ENCODE results near the gene NF1.
"Not testable (repeated sequence)": the region's sequence is repeated elsewhere in the genome, so short reads cannot be mapped to it uniquely, and the experiment has no call there.

NF1 gene

DNA sequence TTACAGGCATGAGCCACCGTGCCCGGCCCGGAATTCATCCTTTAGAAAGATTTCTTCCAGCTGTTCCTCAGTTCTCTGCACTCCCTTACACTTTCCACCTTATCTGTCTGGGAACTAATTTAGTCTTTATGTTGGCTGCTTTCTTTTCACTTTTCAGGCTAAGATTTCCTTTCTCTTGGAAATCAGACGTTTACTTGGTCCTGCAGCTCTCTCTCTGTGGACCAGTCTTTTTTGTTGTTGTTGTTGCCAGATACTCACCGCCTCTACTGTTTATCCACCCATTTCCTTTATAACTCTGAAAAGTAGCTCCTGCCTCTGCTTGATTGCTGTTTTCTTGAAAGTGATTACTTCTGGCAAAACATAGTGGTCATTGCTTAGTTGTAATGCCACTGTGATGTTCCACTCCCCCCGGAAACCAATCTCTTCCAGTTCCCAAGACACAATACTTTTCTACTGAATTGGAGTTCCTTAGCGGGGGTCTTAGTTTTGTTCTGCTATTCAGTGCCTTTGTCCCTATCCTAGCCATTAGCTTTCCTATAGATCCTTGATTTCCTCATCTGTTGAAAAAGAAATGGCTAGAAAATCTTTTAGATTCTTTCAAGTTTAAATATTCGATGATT, 6.2 kb downstream of the NF1 start:
- no peaks in the 10 kb centered on the region for H3K9me3 ChIP-seq (ENCODE audit: control insufficient read depth, low read length)
- no peaks in the 10 kb centered on the region for H3K27me3 ChIP-seq (ENCODE audit: control insufficient read depth, insufficient read depth, low read length, poor library complexity, severe bottlenecking)
- 64 to 65% methylated on average over 8 of the region's 8 CpGs for WGBS, 2 experiments
- no peak overlapping the region for H3K4me3 ChIP-seq (ENCODE audit: insufficient read depth, low read depth, low read length)
- peak overlapping the region; percentile 41 for H3K27ac ChIP-seq (ENCODE audit: insufficient read depth, low read depth, low read length, poor library complexity, severe bottlenecking)
- H3K36me3 ChIP-seq (ENCODE audit: control insufficient read depth, insufficient read depth, low read length): no peaks in the 10 kb centered on the region
- peaks cover 13% of the 10 kb centered on the region for H3K4me1 ChIP-seq (ENCODE audit: control insufficient read depth, insufficient read depth, low read length)

DNA sequence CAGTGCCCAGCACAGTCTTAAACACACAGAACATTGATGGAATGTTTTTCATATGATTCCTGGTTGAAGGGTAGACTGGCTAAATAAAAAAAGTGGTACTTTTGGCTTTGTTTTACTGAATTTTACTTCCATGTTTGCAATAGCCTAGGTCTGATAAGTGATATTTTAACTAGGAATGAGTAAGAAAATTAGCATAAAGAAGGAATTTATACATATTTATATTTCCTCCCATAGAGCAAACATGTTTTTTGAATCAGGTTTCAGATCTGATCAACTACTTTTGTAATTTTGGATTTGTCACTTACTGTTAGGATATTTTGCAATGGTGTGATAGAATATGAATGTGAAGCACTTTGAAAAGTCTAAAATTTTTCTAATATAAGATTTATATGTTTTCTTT, 7.2 kb downstream of the NF1 start:
- peaks cover 13% of the 10 kb centered on the region for H3K4me1 ChIP-seq (ENCODE audit: control insufficient read depth, insufficient read depth, low read length)
- H3K27me3 ChIP-seq (ENCODE audit: control insufficient read depth, insufficient read depth, low read length, poor library complexity, severe bottlenecking): no peaks in the 10 kb centered on the region
- no peak overlapping the region for H3K4me3 ChIP-seq (ENCODE audit: insufficient read depth, low read depth, low read length)
- no peaks in the 10 kb centered on the region for H3K36me3 ChIP-seq (ENCODE audit: control insufficient read depth, insufficient read depth, low read length)
- H3K27ac ChIP-seq (ENCODE audit: insufficient read depth, low read depth, low read length, poor library complexity, severe bottlenecking): peak overlapping the region; percentile 41
- H3K9me3 ChIP-seq (ENCODE audit: control insufficient read depth, low read length): no peaks in the 10 kb centered on the region

DNA sequence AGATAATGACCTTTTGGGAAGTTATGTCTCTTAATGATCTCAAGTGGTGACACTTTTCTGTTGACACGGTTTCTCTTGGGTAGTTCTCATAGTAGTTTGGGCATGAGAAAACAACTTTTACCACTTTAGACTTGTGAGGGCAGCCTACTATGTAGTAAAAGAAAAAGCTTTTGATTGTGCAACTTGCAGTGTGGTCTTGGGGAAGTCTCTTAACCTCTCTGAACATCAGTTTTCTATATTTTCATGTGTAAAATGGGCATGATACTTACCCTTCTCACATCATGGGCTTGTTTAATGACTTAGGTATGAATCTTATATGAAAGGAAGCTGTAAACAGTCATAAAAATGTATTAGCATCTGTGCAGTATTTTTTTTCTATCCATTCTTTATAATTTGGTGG, 11.2 kb downstream of the NF1 start:
- no peaks in the 10 kb centered on the region for H3K36me3 ChIP-seq (ENCODE audit: control insufficient read depth, insufficient read depth, low read length)
- H3K27me3 ChIP-seq (ENCODE audit: control insufficient read depth, insufficient read depth, low read length, poor library complexity, severe bottlenecking): no peaks in the 10 kb centered on the region
- WGBS, 2 experiments: 92 to 100% methylated on average over 1 of the region's 1 CpG

DNA sequence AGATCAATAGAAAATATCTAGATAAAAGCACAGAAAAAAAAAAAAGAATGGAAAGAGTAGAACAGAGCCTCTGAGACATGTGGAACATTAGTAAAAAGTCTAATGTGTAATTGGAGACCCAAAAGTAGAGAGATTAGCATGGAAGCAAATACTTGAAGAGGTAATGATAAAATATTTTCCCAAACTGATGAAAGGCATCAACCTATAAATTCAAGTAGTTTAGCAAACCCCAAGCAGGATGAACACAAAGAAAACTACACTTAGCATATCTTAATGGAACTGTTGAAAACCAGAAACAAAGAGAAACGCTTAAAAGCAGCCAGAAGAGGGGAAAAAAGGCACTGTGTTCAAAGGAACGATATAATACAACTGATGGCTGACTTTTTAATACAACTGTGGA, 16.4 kb downstream of the NF1 start:
- 40 to 53% methylated on average over 2 of the region's 2 CpGs for WGBS, 2 experiments
- Histone ChIP-seq H3K36me3 (ENCODE audit: control insufficient read depth, insufficient read depth, low read length) (no peaks in the 10 kb centered on the region), H3K27ac (ENCODE audit: insufficient read depth, low read depth, low read length, poor library complexity, severe bottlenecking) (no peak overlapping the region), H3K4me1 (ENCODE audit: control insufficient read depth, insufficient read depth, low read length) (peaks cover 18% of the 10 kb centered on the region), H3K9me3 (ENCODE audit: control insufficient read depth, low read length) (no peaks in the 10 kb centered on the region), H3K27me3 (ENCODE audit: control insufficient read depth, insufficient read depth, low read length, poor library complexity, severe bottlenecking) (no peaks in the 10 kb centered on the region), H3K4me3 (ENCODE audit: insufficient read depth, low read depth, low read length) (no peak overlapping the region)

More for the DNA sequence above, 11.2 kb downstream of the NF1 start:
- Histone ChIP-seq H3K9me3 (ENCODE audit: control insufficient read depth, low read length) (no peaks in the 10 kb centered on the region), H3K4me1 (ENCODE audit: control insufficient read depth, insufficient read depth, low read length) (peaks cover 21% of the 10 kb centered on the region), H3K4me3 (ENCODE audit: insufficient read depth, low read depth, low read length) (no peak overlapping the region), H3K27ac (ENCODE audit: insufficient read depth, low read depth, low read length, poor library complexity, severe bottlenecking) (no peak overlapping the region)

DNA sequence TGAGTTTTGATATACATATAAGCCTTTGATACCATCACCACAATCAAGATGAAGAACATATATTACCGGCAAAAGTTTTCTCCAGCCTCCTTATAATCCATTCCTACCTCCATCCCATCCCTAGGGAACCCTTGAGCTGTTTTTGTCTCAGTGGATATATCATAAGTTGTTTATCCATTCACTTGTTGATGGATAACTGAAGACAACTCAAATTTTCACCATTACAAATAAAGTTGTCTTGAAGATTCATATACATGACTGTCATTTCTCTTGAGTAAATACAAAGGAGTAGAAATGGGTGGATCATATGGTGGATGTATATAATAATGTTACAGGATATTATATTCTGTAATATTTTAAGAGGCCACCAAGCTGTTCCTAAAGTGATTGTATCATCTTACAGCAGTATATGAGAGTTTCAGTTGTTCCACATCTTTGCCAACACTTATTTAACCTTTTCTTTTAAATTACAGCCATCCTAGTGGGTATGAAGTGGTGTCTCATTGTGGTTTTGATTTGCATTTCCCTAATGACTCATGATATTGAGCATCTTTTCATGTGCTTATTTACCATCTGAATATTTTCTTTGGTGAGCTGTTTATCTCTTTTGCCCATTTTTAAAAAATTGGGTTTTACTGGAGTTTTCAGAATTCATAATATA, 17.4 kb downstream of the NF1 start:
- WGBS, 2 experiments: 100% methylated on average over 1 of the region's 1 CpG; no CpG with 5 or more reads in 1 of the 2 experiments

DNA sequence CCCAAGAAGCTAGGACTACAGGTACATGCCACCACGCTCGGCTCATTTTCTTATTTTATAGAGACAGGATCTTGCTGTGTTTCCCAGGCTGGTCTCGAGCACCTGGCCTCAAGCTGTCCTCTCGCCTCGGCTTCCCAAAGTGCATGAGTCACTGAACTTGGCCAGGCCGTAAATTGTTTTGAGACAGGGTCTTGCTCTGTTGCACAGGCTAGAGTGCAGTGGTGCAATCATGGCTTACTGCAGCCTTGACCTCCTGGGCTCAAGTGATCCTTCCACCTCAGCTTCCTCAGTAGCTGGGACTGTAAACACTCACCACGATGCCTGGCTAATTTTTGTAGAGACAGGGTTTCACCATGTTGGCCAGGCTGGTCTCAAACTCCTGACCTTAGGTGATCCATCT, 18.6 kb downstream of the NF1 start:
- H3K36me3 ChIP-seq (ENCODE audit: control insufficient read depth, insufficient read depth, low read length); H3K27me3 ChIP-seq (ENCODE audit: control insufficient read depth, insufficient read depth, low read length, poor library complexity, severe bottlenecking); H3K9me3 ChIP-seq (ENCODE audit: control insufficient read depth, low read length); H3K27ac ChIP-seq (ENCODE audit: insufficient read depth, low read depth, low read length, poor library complexity, severe bottlenecking); H3K4me3 ChIP-seq (ENCODE audit: insufficient read depth, low read depth, low read length): not testable (repeated sequence)
- H3K4me1 ChIP-seq (ENCODE audit: control insufficient read depth, insufficient read depth, low read length): peaks cover 18% of the 10 kb centered on the region
- WGBS, 2 experiments: 82 to 89% methylated on average over 7 of the region's 7 CpGs

More for the DNA sequence above, 17.4 kb downstream of the NF1 start:
- Histone ChIP-seq H3K36me3 (ENCODE audit: control insufficient read depth, insufficient read depth, low read length) (no peaks in the 10 kb centered on the region), H3K4me3 (ENCODE audit: insufficient read depth, low read depth, low read length) (no peak overlapping the region), H3K27me3 (ENCODE audit: control insufficient read depth, insufficient read depth, low read length, poor library complexity, severe bottlenecking) (no peaks in the 10 kb centered on the region), H3K27ac (ENCODE audit: insufficient read depth, low read depth, low read length, poor library complexity, severe bottlenecking) (no peak overlapping the region), H3K9me3 (ENCODE audit: control insufficient read depth, low read length) (no peaks in the 10 kb centered on the region), H3K4me1 (ENCODE audit: control insufficient read depth, insufficient read depth, low read length) (peaks cover 18% of the 10 kb centered on the region)

DNA sequence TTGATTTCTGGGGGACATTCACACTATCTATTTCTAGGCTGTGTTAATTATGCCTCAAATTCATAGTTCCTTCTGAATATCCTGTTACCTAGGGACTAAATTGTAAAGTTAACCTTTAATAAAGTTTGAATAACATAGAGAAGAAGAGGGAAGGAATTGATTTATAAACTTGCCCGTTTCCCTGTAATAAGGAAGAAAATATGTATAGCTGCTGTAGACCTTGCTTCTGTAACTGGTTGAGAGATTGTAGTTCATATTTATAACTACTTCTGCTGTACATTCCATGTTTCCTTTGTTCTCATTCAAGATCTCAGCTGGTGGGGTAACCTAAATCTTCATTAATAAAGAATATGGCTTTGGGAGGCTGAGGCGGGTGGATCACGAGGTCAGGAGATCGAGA, 19.2 kb downstream of the NF1 start:
- no peaks in the 10 kb centered on the region for H3K9me3 ChIP-seq (ENCODE audit: control insufficient read depth, low read length)
- H3K27me3 ChIP-seq (ENCODE audit: control insufficient read depth, insufficient read depth, low read length, poor library complexity, severe bottlenecking): no peaks in the 10 kb centered on the region
- no peaks in the 10 kb centered on the region for H3K36me3 ChIP-seq (ENCODE audit: control insufficient read depth, insufficient read depth, low read length)
- H3K4me3 ChIP-seq (ENCODE audit: insufficient read depth, low read depth, low read length): no peak overlapping the region
- peaks cover 18% of the 10 kb centered on the region for H3K4me1 ChIP-seq (ENCODE audit: control insufficient read depth, insufficient read depth, low read length)
- no peak overlapping the region for H3K27ac ChIP-seq (ENCODE audit: insufficient read depth, low read depth, low read length, poor library complexity, severe bottlenecking)
- WGBS, 2 experiments: 95 to 100% methylated on average over 4 of the region's 4 CpGs

DNA sequence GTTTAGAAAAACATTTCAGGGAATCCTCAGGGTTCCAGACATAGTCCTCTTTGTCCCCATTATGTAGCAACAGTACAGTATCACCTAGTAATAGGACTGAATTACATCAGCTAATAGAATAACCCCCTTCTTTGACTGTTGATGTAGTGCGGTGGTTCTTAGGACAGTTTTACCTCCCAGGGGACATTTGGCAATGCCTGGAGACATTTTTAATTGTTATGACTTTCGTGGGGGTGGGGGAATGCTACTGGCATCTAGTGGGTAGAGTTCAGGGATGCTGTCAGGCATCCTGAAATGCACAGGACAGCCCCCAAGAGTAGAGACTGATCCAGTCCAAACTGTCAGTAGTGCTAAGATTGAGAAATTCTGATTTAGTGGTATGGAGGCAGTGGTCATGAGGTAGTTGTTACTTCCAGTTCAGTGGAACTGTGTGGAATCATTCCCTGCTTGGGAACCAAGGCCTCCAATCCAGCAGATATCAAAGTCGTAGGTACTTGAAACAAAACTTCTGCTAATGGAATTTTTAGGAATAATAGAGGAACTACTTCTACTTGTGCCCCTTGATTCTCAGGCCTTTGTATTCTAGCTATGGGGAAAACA, 20.3 kb downstream of the NF1 start:
- 94 to 99% methylated on average over 3 of the region's 3 CpGs for WGBS, 2 experiments

DNA sequence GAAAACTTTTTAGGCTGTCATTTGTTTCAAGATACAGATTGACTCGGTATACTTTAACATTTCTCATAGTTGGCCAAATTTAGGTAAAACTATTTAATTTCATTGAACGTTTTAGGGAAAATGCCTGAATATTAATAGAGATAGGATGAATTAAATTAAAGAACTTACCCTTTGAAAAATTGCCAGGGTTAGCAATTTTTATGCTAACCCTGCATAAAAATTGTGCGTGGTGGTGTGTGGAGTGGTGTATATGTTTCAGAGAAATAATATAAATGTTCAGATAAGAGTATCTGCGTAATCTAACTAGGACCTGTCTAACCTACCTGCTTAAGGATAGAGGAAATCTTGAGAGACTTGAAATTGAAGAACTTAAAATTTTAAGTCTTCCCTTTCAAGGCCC, 21.4 kb downstream of the NF1 start:
- H3K36me3 ChIP-seq (ENCODE audit: control insufficient read depth, insufficient read depth, low read length): no peaks in the 10 kb centered on the region
- no peaks in the 10 kb centered on the region for H3K27me3 ChIP-seq (ENCODE audit: control insufficient read depth, insufficient read depth, low read length, poor library complexity, severe bottlenecking)
- H3K4me1 ChIP-seq (ENCODE audit: control insufficient read depth, insufficient read depth, low read length): peaks cover 5% of the 10 kb centered on the region
- H3K4me3 ChIP-seq (ENCODE audit: insufficient read depth, low read depth, low read length): no peak overlapping the region
- no peaks in the 10 kb centered on the region for H3K9me3 ChIP-seq (ENCODE audit: control insufficient read depth, low read length)
- no peak overlapping the region for H3K27ac ChIP-seq (ENCODE audit: insufficient read depth, low read depth, low read length, poor library complexity, severe bottlenecking)
- WGBS, 2 experiments: 94 to 96% methylated on average over 2 to 4 of the region's 4 CpGs

More for the DNA sequence above, 20.3 kb downstream of the NF1 start:
- peaks cover 13% of the 10 kb centered on the region for H3K4me1 ChIP-seq (ENCODE audit: control insufficient read depth, insufficient read depth, low read length)
- H3K27me3 ChIP-seq (ENCODE audit: control insufficient read depth, insufficient read depth, low read length, poor library complexity, severe bottlenecking): no peaks in the 10 kb centered on the region
- H3K27ac ChIP-seq (ENCODE audit: insufficient read depth, low read depth, low read length, poor library complexity, severe bottlenecking): no peak overlapping the region
- no peaks in the 10 kb centered on the region for H3K36me3 ChIP-seq (ENCODE audit: control insufficient read depth, insufficient read depth, low read length)
- H3K9me3 ChIP-seq (ENCODE audit: control insufficient read depth, low read length): no peaks in the 10 kb centered on the region
- H3K4me3 ChIP-seq (ENCODE audit: insufficient read depth, low read depth, low read length): no peak overlapping the region

DNA sequence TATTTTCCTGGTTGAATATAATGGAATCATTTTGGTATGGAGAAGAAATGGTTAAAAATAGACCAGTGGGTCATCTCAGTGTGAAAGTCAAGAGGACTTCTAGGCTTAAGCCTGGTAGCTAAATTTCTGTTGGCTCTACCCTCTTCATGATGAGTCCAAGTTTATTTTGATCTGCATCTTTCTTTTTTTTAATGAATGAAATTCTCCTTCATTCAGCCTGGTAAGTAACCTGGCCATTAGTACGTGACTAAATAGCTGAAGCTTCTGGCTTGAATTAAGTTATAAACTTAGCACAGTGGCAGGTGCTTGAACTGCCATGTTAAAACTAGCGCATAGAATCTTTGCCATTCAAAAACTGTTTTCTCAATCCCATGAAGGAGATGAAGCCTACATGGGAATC, 28.0 kb downstream of the NF1 start:
- no peaks in the 10 kb centered on the region for H3K27me3 ChIP-seq (ENCODE audit: control insufficient read depth, insufficient read depth, low read length, poor library complexity, severe bottlenecking)
- H3K9me3 ChIP-seq (ENCODE audit: control insufficient read depth, low read length): no peaks in the 10 kb centered on the region
- WGBS, 2 experiments: 94 to 96% methylated on average over 2 of the region's 2 CpGs
- H3K4me3 ChIP-seq (ENCODE audit: insufficient read depth, low read depth, low read length): no peak overlapping the region
- H3K4me1 ChIP-seq (ENCODE audit: control insufficient read depth, insufficient read depth, low read length): no peaks in the 10 kb centered on the region
- no peaks in the 10 kb centered on the region for H3K36me3 ChIP-seq (ENCODE audit: control insufficient read depth, insufficient read depth, low read length)
- no peak overlapping the region for H3K27ac ChIP-seq (ENCODE audit: insufficient read depth, low read depth, low read length, poor library complexity, severe bottlenecking)
